PC-9 (cell line): ENCODE data around the gene CRB2. TPM values are rescaled to one million over a fixed set of nuclear protein-coding genes. Genes with fewer than 3 reads are reported as not detected.

Experiments
- BruUV-seq: library from RNA; stranded (reverse); fragments of 400-500 nt; replicated peaks from 2 replicates; lab custom pipeline; 2021; lab: Mats Ljungman, UMichigan
- CTCF ChIA-PET: fragments of 300-600 bp; sonication (Branson Sonifier 250); formaldehyde crosslinking; loops from one replicate; lab custom pipeline; 2022; ENCODE audit warnings: antibody characterized with exemption; lab: Charles Lee
- POLR2A ChIA-PET: fragments of 300-600 bp; sonication (Branson Sonifier 250); formaldehyde crosslinking; loops from one replicate; lab custom pipeline; 2022; ENCODE audit warnings: antibody characterized with exemption; ENCODE audit not compliant: unreplicated experiment; lab: Charles Lee
- DNase-seq, 2 experiments: peaks; one replicate each; pipeline versions ENCODE4 v3.0.0 to v3.0.0-alpha.2; 2015 to 2022; ENCODE audit warnings: mixed read lengths in 1 of 2
- H2AFZ ChIP-seq: fragments of 200-600 bp; sonication (generic); 2 replicates; pipeline ENCODE4 v1.8.1; 2017; ENCODE audit warnings: antibody characterized with exemption
- H3F3A ChIP-seq: fragments of 200-600 bp; sonication (generic); 2 replicates; pipeline ENCODE4 v1.8.1; 2017; ENCODE audit warnings: antibody characterized with exemption, mild to moderate bottlenecking, low read depth; ENCODE audit not compliant: insufficient read depth
- H3K27ac ChIP-seq: fragments of 200-600 bp; sonication (generic); 2 replicates; pipeline ENCODE4 v1.6.1; 2016; ENCODE audit warnings: mixed run types
- H3K27me3 ChIP-seq: fragments of 200-600 bp; sonication (generic); 2 replicates; pipeline ENCODE4 v1.6.1; 2016; ENCODE audit warnings: low read depth, mixed run types; ENCODE audit not compliant: insufficient read depth
- H3K36me3 ChIP-seq: fragments of 200-600 bp; sonication (generic); 2 replicates; pipeline ENCODE4 v1.6.1; 2016; ENCODE audit warnings: low read depth, mixed run types
- H3K4me1 ChIP-seq: fragments of 200-600 bp; sonication (generic); replicated peaks from 2 replicates; pipeline ENCODE4 v1.6.1; 2016; ENCODE audit warnings: mixed run types; ENCODE audit not compliant: insufficient read depth
- H3K4me2 ChIP-seq: fragments of 200-600 bp; sonication (generic); 2 replicates; pipeline ENCODE4 v1.6.1; 2017; ENCODE audit warnings: mixed run types
- H3K4me3 ChIP-seq: fragments of 200-600 bp; sonication (generic); 2 replicates; pipeline ENCODE4 v1.6.1; 2016; ENCODE audit warnings: mixed run types
- H3K79me2 ChIP-seq: fragments of 200-600 bp; sonication (generic); 2 replicates; pipeline ENCODE4 v1.6.1; 2017; ENCODE audit warnings: low read depth, mixed run types
- H3K9me2 ChIP-seq: fragments of 200-600 bp; sonication (generic); 2 replicates; pipeline ENCODE4 v1.8.1; 2017; ENCODE audit warnings: mild to moderate bottlenecking; ENCODE audit not compliant: insufficient read depth
- H3K9me3 ChIP-seq: fragments of 200-600 bp; sonication (generic); 2 replicates; pipeline ENCODE4 v1.8.1; 2016; ENCODE audit warnings: low read depth; ENCODE audit not compliant: insufficient read depth
- H4K20me1 ChIP-seq: fragments of 200-600 bp; sonication (generic); 2 replicates; pipeline ENCODE4 v1.8.1; 2017; ENCODE audit not compliant: insufficient read depth
- EZH2 ChIP-seq: fragments of 200-600 bp; sonication (generic); IDR thresholded peaks from 2 replicates; pipeline ENCODE4 v1.8.0; 2017; ENCODE audit warnings: antibody characterized with exemption, low read depth
- intact Hi-C: fragments of 100-400 bp; cut with micrococcal nuclease; formaldehyde crosslinking; loops from one replicate; pipeline ENCODE4 v1.10.0; 2022; ENCODE audit not compliant: unreplicated experiment
- total RNA-seq: library from RNA; stranded (reverse); gene quantifications from 2 replicates; pipeline ENCODE4 v1.2.3, GENCODE V29; 2021
- TF ChIP-seq, protein P1 (sequence below): fragments of 200-600 bp; sonication (generic); conservative IDR thresholded peaks from 2 replicates; pipeline ENCODE4 v1.6.1; 2017; ENCODE audit warnings: mixed run types, antibody characterized with exemption, mild to moderate bottlenecking, moderate library complexity

The CRB2 gene
- total RNA-seq, 1 experiment from 2014 or later: not detected

DNA sequence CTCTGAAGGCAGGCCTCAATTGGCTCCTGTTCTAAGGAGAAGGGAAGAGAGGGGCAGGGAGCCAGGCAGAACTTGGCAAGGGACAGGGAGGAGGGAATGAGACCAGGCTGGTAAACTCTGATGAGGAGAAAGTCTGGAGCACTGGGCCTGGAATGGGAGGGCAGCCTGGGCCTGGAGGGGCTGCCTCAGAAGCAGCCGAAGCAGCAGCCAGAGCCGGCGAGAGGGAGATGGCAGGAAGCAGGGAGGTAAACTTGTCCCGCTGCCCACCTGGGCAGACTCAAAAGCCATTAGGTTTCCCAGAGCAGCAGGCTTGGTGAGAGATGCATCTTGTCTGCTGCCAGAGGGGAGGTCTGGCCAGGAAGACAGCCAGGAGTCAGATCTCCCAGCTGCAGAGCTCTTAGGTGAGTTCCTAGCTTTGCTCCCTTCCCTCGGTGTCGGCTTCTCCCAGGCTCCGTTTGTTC, 37.0 kb upstream of the CRB2 start:
- 0 out of 2 replicates have a peak, but pooled peaks cover 3% of the 10 kb centered on the region for H3K4me1 ChIP-seq
- BruUV-seq: no TSS peak
- no peak overlapping the region for H3K27ac ChIP-seq
- CTCF ChIA-PET: no interaction called here
- H3K4me3 ChIP-seq: no peak overlapping the region
- no peaks in the 10 kb centered on the region for H3K9me3 ChIP-seq
- POLR2A ChIA-PET: no interaction called here
- no peaks in the 10 kb centered on the region; the same call in 1 of the 2 replicates for H3K9me2 ChIP-seq
- H4K20me1 ChIP-seq: no peaks in the 10 kb centered on the region
- intact Hi-C loops: no loop called here
- H3K79me2 ChIP-seq: no peaks in the 10 kb centered on the region
- H3K36me3 ChIP-seq: no peaks in the 10 kb centered on the region
- no peak for DNase-seq
- no peak for TF ChIP-seq EZH2
- TF ChIP-seq, protein P1, sequence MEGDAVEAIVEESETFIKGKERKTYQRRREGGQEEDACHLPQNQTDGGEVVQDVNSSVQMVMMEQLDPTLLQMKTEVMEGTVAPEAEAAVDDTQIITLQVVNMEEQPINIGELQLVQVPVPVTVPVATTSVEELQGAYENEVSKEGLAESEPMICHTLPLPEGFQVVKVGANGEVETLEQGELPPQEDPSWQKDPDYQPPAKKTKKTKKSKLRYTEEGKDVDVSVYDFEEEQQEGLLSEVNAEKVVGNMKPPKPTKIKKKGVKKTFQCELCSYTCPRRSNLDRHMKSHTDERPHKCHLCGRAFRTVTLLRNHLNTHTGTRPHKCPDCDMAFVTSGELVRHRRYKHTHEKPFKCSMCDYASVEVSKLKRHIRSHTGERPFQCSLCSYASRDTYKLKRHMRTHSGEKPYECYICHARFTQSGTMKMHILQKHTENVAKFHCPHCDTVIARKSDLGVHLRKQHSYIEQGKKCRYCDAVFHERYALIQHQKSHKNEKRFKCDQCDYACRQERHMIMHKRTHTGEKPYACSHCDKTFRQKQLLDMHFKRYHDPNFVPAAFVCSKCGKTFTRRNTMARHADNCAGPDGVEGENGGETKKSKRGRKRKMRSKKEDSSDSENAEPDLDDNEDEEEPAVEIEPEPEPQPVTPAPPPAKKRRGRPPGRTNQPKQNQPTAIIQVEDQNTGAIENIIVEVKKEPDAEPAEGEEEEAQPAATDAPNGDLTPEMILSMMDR: no peak
- H3K4me2 ChIP-seq: no peak overlapping the region
- no peaks in the 10 kb centered on the region for H3K27me3 ChIP-seq
- no peaks in the 10 kb centered on the region; the same call in 1 of the 2 replicates for H3F3A ChIP-seq
- H2AFZ ChIP-seq: no peak overlapping the region

DNA sequence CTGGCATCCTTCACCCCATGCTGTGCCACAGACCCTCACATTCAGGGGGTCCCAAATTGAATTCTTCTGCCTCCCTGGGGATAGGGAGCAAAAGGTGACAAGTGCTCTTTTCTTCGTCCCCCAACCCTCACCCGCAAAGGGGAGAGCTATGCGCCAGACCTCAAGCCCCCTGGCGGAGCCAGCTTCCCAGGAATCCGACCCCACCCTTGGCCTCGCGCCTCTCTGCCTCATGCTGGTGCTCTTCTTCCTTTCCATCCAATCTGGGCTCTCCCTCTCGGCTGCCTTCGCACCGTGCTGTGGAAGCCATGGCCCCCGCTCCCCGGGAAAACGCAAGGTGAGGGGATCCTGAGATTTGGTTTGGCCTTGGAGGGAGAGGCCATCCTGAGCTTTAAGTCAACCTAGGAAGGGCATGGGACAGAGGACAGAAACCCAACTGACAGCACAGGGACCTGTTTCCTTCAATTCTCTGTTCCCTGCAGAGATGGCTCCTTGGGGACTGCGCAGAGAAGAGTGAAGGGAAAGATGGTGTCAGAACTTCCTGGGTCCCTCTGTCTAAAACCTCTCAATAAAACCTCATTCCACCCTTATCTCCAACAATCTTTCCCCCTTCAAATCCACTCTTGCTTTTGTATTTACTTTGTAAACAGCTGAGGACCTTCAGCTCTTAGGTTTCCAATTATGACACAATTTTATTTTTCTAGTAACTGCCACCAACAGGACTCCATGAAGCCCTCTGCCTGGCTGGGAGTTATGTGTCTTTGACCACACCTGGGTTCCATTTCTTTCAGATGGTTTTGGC, 36.3 kb upstream of the CRB2 start:
- POLR2A ChIA-PET: no interaction called here
- DNase-seq: no peak
- Histone ChIP-seq H3K4me2 (no peak overlapping the region), H3K9me2 (no peaks in the 10 kb centered on the region; the same call in 1 of the 2 replicates), H3K79me2 (no peaks in the 10 kb centered on the region), H3F3A (no peaks in the 10 kb centered on the region; the same call in 1 of the 2 replicates), H3K9me3 (no peaks in the 10 kb centered on the region), H3K4me3 (no peak overlapping the region), H4K20me1 (no peaks in the 10 kb centered on the region), H3K4me1 (0 out of 2 replicates have a peak, but pooled peaks cover 3% of the 10 kb centered on the region), H3K36me3 (no peaks in the 10 kb centered on the region), H3K27ac (no peak overlapping the region), H2AFZ (no peak overlapping the region), H3K27me3 (no peaks in the 10 kb centered on the region)
- BruUV-seq: no TSS peak
- TF ChIP-seq EZH2: no peak
- TF ChIP-seq, protein P1: no peak
- intact Hi-C loops: no loop called here
- CTCF ChIA-PET: no interaction called here

DNA sequence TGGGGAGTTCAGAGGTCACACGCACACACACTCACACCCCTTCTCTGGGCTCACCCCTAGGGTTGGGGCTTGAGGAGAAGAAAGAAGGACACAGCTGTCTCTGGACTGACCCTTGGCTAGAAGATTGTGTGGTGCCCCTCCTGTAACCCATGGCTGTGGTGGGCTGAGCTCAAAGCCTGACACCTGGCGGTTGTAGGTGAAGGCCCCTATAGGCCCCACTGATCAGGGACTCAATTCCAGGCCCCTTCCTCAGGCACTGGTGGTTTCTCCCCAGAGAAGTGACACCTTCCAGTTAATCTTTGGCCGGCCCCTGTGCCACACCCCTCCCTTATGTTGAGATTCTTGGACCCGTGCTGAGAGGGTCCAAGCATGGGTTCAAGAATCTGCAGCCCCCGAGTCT, 35.2 kb upstream of the CRB2 start:
- CTCF ChIA-PET: no interaction called here
- Histone ChIP-seq H4K20me1 (no peaks in the 10 kb centered on the region), H3K36me3 (no peaks in the 10 kb centered on the region), H3K9me3 (no peaks in the 10 kb centered on the region), H3K27ac (no peak overlapping the region), H3K4me2 (no peak overlapping the region), H3K4me1 (no peaks in the 10 kb centered on the region), H3F3A (no peaks in the 10 kb centered on the region), H3K79me2 (no peaks in the 10 kb centered on the region), H2AFZ (no peak overlapping the region), H3K27me3 (no peaks in the 10 kb centered on the region), H3K9me2 (no peaks in the 10 kb centered on the region; the same call in 1 of the 2 replicates), H3K4me3 (no peak overlapping the region)
- POLR2A ChIA-PET: interaction anchor here (0.6 kb wide), 1 partner anchor 148 kb away, joined by 8 read pairs; no protein-coding TSS in a partner anchor
- intact Hi-C loops: no loop called here
- BruUV-seq: no TSS peak
- DNase-seq: no peak
- no peak for TF ChIP-seq EZH2
- TF ChIP-seq, protein P1: no peak
